Activated T-cell treated with anti-CD3 and anti-CD28 coated beads, Interleukin-2, amount 50 U/mL, for 1 hour (primary cell): Measurements from ENCODE around the gene ATPAF1.
"Not testable (repeated sequence)": the region's sequence is repeated elsewhere in the genome, so short reads cannot be mapped to it uniquely, and the experiment has no call there.

ENCODE experiments used
- DNase-seq: peaks from one replicate; pipeline ENCODE4 v3.0.0-alpha.2; 2020

The ATPAF1 gene

DNA sequence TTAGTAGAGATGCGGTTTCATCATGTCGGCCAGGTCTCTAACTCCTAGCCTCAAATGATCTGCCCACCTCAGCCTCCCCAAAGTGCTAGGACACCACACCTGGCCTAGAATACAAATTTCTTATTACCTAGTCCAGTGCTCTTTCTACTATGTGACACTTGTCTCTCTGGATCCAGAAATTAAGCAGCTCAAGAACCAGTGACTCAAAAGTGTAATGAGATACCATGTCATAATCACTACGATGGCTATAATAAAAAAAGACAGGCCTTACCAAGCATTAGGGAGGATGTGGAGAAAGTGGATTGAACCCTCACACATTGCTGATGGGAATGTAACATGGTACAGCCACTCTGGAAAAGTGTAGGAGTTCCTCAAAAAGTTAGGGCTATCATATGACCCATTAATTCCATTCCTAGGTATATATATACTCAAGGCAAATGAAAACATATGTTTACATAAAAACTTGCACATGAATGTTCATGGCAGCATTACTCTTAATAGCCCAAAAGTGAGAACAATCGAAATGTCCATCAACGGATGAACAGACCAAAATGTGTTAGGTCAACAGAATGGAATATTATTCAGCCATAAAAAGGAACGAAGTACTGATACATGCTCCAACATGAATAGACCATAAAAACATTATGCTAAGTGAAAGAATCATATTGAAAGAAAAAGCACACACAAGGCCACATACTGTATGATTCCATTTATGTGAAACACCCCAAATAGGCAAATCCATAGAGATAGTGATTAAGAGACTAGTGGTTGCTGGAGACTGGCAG lies 11.8 kb upstream of the ATPAF1 start:
- DNase-seq: no peak

DNA sequence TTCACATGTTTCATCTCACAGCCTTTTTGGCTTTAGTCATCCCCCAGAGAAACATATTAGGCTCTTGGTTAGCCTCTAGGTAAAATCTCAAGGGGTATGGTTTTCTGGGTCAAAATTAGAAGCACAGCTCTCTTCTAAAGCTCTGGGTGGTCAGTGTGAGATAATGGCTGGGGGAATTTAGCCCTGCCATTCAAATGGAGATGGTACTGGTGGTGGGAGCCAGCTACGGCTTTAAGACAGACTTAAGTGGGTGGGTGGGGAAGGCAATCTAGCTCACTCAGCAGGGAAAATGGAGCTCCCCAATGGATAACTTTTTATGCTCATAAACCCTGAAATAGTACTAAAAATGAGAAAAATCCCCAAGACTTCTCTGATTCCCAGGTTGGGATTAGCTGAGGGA lies 9.2 kb upstream of the ATPAF1 start:
- DNase-seq: no peak

DNA sequence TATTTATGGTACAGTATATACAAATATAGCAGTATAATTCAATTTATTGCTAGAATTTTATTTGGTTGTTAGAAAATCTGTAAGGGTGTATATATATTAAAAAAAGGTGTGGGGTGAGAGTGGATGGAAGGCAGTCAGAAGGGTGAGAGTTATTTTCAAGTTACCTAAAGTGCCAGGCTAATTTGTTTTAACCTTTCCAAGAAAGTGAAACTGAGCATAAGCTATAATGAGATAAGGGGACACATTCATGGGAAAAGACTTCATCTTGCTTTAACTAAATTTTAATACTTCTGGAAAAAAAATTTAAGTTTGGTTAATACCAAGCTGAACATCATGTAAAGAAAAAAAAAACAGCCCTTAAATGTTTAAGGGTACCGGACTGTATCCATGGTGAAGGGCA lies 8.4 kb upstream of the ATPAF1 start:
- DNase-seq: no peak

DNA sequence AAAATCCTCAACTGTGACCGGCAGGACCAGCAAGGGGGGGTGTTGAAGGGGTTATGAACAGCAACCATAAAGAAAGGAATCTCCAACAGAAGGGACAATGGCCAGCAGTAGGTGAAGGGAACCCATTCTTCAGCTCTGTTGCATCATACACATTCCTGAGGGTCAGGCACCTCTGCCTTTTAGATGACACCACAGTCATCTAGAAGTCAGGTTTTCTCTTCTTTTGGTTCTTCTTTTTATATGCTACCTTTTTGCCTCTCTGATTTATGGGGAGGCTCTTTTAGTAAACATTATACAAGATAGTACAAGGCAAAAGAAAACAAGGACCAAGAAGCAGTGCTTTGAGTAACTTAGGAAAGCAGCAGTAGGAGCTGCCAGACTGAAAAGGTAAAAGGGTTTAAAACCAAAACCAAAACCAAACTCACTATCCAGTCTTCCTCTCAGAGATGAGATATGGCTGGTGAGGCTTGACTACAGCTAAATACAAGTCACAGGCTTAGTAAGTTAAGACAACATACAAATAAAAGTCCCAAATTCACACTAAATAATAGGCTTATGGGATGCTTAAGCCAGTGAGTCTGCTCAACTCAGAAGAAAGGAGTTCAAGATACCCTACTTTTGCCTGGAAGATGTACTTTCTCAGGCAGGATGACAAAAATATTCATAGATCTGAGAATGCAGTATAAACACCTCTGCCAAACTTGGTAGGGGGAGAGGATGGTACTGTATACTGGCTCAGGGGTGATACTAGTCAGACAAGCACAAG lies 7.6 kb upstream of the ATPAF1 start:
- no peak for DNase-seq

DNA sequence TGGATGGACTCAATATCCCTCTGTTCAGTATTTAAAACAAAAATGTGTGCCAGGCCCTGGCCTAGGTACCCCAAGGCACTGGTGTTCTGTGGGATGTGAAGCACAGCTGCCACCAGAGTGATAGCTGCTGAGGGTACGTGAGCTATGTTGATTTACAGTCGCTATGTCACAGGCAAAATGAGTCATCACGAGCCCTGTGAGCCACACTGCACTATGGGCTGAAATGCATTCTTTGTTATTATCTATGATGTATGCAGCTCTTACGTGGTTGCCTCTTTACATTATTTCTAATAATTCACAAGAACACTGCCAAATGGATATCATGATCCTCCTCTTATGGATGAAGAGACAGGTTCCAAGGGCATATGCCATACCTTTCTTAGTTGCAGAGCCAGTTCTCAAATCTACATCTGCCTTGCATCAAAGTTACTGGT lies 5.6 kb upstream of the ATPAF1 start:
- no peak for DNase-seq

DNA sequence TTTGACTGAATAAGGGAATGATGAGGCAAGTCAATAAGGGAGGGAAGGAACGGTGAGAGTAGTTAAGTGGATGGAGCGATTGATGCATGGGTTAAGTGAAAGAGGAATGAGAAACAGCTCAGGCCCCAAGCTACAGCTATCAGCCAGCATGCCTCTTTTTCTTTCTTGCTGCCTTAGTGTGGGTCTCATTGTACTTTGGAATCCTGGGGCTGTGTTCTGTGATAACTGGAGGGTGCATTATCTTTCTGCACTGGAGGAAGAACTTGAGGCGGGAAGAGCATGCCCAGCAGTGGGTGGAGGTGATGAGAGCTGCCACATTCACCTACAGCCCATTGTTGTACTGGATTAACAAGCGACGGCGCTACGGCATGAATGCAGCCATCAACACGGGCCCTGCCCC lies 4.5 kb upstream of the ATPAF1 start:
- no peak for DNase-seq

DNA sequence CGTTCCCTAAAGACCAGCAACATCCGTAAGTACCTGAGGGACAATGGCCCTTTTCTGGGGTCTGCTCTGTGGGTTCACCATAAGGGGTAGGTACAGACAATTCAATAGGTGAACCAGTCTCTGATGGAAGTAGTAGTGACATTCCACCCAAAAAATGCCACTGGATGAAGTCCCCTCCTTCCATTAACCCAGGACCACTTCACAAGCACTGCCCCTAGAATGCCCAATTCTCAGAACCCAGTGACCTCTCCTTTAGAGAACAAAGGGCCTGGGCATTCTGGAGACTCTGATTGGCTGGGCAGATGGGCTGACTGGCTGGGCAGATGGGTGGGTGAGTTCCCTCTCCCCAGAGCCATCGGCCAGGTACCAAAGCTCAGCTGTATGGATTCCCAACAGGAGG lies 3.4 kb upstream of the ATPAF1 start, which contains the start of gene TEX38:
Gene TEX38 (plus strand): TSS at position 301 of the 400 bp plus-strand sequence. CDS start 81 bp downstream, at position 382.
- DNase-seq: no peak

DNA sequence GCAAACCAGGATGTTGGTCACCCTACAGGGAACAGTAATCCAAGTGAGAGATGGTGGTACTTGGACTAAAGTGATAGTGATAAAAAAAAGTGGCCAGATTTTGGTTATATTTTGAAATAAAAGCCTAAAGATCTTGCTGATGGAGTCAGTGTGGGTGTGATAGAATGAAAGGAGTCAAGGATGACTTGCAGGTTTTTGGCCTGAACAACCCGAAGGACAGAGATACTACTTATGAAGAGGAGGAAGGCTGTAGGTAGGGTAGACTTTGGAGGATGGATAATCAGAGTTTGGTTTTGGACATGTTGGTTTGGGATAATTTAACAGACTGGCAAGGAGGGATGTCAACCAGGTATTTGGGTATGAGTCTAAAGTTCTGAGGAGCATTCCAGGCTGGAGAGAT lies 2.0 kb upstream of the ATPAF1 start:
- no peak for DNase-seq

DNA sequence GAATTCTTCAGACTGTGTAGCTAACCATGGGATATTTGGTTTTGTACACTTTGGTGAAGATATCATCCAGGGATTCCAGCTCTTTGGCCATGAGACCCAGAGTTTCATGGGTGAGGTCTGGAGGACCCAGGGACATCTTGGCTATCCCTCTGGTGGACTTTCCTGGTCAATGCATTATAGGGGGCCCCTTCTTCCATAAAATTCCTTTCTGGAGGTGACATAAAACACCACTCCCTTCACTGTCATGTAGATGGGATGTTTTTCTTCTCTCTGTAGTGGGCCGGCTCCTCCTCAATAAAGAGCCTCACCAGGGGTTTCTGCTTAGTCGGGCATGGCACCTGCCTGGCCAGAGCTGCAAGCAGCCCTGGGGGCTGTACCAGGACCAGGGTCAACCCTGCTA lies 2.2 kb downstream of the ATPAF1 start:
- no peak for DNase-seq

DNA sequence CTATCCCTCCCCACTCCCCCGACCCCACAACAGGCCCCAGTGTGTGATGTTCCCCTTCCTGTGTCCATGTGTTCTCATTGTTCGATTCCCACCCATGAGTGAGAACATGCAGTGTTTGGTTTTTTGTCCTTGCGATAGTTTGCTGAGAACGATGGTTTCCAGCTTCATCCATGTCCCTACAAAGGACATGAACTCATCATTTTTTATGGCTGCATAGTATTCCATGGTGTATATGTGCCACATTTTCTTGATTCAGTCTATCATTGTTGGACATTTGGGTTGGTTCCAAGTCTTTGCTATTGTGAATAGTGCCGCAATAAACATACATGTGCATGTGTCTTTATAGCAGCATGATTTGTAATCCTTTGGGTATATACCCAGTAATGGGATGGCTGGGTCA lies 5.2 kb downstream of the ATPAF1 start:
- not testable (repeated sequence) for DNase-seq

DNA sequence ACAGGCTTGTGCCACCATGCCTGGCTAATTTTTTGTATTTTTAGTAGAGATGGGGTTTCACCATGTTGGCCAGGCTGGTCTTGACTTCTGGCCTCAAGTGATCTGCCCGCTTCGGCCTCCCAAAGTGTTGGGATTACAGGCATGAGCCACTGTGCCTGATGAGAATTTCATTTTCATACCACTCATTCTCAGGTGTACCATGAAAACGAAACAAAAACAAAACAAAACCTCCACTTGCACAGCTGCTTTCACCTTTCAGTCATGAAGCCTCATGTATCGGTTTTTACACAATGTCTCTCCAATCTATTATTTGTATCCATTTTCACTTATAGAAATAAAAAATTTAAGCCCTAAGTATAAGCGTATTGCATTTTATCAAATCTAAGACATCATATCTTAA lies 8.0 kb downstream of the ATPAF1 start:
- DNase-seq: not testable (repeated sequence)

DNA sequence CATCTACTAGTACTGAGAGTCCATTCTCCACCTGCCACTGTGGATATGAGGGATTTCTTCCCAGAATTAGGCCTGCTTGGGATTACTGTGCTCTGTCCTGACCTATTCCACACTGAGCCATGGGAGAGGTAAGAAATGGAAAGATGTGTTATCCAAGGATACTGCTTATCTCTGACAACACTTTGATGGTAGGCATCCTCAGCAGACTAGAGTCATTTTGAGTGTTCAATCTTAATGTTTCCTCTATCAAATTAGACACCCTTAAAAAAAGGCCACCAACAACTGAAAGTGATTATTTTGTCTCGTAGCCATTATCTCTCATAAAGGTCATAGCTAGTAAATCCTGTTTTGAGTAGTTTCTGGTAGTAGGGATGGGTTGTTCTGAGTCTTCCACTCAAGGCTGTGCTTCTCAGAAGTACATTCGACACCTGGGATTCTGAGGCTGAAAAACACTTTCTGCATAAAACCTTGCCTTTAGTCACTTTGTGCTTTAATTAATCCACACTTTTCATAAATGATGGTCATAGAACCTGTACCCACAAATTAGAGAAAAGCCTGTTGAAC lies 8.8 kb downstream of the ATPAF1 start:
- no peak for DNase-seq

DNA sequence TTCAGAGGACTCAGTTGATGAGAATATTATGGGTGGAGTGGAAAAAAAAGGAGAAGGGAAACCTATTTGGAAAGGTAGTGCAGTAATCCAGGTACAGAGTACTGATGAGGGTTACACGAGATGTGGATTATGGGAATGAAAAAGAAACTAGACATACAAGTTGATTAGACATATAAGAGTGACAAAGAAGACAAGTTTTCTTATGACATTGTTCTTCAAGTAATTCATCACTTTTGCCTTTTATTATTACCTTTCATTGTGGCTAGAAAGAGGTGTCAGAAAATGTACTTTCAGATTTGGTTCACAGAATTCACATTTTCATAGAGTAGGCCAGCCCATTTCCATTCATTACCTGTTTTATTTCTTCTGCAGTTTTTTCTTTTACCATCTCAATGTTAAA lies 10.4 kb downstream of the ATPAF1 start:
- DNase-seq: no peak

DNA sequence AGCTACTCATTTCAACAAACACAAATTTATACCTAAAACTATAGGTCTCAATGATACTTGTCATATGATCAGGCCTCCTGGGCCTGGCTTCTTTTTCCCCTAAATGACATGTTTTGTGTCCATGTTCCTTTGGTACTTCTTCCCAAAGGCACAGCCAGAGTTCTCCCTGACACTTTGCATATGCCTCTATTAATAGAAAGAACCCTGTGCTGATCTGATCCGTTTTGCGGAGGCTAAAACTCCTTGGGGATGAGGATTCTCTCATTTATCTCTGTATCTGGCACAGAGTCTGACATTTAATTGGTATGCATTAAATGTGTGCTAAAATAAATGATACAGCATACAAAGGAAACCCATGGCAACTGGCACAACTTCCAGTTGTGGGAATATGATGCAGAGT lies 11.5 kb downstream of the ATPAF1 start:
- no peak for DNase-seq

DNA sequence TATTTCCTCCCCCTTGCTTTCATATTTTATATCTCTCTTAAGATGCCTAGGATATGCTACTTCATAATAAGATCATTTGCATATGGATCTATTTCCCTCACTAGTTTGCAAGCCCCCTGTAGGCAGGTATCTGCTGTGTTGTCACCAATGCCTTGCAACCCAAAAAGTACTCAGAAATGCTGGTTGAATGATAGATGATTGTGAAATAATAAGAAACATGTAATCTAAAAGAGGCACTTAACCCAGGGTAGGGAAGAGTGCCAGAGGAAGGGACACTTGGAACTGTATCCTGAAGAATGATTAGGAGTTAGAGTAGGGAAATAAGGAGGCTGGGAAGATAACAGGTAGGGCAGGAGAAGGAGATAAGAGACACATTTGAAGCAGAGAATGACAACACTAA lies 12.3 kb downstream of the ATPAF1 start:
- DNase-seq: no peak

DNA sequence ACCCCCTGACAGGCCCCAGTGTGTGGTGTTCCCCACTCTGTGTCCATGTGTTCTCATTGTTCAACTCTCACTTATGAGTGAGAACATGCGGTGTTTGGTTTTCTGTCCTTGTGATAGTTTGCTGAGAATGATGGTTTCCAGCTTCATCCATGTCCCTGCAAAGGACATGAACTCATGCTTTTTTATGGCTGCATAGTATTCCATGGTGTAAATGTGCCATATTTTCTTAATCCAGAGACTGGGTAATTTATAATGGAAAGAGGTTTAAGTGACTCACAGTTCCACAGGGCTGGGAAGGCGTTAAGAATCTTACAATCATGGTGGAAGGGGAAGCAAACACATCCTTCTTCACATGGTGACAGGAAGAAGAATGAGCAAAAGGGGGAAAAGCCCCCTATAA lies 13.5 kb downstream of the ATPAF1 start:
- not testable (repeated sequence) for DNase-seq

DNA sequence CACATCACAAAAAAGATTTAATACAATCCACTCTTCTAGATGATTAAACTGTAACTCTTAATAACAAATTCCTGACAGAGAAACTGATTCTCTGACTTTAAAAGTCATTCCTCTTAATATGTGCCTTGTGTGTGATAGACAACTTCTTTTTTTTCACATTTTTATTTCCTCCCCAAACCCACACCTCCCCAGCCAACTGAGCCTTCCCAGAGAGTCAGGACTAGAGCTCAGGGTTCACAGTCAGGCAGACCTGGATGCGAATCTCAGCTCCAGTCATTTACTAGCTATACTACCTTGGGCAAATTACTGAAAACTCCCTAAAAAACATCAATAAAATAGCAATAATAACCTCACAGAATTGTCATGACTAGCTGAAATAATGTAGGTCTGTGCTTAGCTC lies 14.2 kb downstream of the ATPAF1 start:
- DNase-seq: no peak

DNA sequence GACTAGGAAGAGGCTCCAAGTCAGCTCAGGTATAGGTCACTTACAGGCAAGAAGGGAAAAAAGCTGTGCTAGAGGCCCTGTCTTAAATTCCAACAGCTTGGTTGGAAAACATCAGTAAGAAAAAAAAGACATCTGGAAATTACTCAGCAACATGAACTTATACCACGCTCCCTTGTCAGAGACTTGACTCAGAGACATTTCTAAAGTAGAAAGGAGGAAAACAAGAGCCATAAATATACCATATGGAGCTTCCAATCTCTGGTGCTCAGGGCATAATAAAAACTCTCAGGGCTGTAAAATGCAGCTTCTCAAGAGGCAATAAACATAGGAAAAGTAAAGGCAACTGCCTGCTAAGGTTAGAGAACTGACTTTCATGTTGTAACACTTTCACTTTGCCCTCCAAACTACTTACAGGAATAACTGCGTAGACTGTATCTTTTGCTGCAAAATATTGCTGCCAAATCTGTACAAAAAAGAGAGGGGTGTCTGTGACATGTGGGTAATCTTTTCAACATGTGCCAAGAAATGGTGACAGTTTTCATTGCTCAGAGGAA lies 14.7 kb downstream of the ATPAF1 start:
- no peak for DNase-seq

DNA sequence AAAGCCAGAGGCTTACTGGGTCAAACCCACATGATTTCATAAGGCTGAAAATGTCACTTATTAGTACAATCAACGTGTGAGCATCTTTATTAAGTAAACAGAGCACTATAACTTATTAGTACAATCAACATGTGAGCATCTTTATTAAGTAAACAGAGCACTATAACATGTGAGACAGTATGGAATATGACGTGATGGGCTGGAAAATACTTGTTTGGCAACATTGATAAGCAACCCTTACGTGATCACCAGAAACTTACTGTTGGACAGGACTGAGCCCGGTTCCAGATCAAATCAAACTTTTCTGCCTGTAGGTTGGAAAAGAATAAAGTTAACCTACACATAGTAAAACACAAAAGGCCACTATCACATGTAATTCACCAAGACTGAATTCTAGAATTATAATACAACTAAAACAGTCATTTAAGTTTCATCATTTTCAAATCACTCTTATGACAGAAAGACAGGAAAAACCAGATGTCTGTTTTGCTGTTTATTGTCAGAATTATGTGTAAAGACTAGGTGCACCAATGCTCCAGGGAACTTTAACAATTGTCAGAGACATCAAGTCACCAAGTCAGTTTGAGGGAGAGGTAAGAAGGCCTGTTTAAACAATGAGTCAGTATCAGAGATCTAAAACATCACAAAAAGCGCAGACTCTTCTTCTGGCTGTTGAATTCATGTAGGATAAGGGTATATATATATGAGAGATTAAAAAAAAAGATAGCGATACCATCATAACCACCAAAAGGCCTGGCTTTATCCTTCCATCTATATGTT lies 15.7 kb downstream of the ATPAF1 start:
- DNase-seq: no peak

DNA sequence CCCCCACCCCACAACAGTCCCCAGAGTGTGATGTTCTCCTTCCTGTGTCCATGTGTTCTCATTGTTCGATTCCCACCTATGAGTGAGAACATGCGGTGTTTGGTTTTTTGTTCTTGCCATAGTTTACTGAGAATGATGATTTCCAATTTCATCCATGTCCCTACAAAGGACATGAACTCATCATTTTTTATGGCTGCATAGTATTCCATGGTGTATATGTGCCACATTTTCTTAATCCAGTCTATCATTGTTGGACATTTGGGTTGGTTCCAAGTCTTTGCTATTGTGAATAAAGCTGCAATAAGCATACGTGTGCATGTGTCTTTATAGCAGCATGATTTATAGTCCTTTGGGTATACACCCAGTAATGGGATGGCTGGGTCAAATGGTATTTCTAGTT lies 17.0 kb downstream of the ATPAF1 start:
- not testable (repeated sequence) for DNase-seq

DNA sequence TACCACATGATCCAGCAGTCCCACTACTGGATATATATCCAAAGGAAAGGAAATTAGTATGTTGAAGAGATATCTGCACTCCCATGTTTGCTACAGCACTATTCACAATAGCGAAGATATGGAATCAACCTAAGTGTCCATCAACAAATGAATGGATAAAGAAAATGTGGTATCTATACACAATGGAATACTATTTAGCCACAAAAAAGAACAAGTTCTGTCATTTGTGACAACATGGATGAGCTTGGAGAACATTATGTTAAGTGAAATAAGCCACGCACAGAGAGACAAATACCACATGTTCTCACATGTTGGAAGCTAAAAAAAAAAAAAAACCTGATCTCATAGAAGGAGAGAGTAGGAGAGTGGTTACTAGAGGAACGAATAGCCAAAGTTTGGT lies 17.7 kb downstream of the ATPAF1 start:
- DNase-seq: no peak

DNA sequence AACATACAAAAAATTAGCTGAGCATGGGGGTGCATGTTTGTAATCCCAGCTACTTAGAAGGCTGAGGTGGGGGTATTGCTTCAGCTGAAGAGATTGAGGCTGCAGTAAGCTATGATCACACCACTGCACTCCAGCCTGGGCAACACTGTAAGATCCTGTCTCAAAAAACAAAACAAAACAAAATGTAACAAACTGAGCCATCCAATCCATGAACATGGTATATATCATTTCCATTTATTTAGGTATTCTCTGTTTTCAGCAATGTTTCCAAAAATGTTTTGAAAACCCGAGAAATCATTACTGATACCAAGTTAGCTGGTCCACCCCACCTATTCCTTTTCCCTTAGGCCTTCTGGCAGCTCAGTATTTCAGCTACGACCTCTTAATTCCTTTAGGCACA lies 18.4 kb downstream of the ATPAF1 start:
- no peak for DNase-seq

DNA sequence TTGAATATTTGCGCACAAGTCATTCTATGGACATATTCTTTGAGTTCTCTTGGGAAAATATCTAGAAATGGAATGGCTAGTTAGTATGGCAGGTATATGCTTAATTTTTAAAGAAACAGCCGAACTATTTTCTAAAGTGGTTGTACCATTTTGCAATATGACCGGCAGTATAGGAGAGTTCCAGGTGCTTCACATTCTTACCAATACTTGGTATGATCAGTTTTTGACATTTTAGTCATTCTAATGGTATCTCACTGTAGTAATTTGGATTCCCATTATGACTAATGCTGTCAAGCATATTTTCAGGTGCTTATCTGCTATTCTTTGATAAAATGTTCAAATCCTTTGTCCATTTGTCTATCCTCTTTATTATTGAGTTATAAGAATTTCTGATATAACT lies 20.6 kb downstream of the ATPAF1 start:
- no peak for DNase-seq
